ENCODE measurements around the gene HIRIP3.
"Not testable (repeated sequence)": the region's sequence is repeated elsewhere in the genome, so short reads cannot be mapped to it uniquely, and the experiment has no call there.

Gene HIRIP3, protein sequence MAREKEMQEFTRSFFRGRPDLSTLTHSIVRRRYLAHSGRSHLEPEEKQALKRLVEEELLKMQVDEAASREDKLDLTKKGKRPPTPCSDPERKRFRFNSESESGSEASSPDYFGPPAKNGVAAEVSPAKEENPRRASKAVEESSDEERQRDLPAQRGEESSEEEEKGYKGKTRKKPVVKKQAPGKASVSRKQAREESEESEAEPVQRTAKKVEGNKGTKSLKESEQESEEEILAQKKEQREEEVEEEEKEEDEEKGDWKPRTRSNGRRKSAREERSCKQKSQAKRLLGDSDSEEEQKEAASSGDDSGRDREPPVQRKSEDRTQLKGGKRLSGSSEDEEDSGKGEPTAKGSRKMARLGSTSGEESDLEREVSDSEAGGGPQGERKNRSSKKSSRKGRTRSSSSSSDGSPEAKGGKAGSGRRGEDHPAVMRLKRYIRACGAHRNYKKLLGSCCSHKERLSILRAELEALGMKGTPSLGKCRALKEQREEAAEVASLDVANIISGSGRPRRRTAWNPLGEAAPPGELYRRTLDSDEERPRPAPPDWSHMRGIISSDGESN

GRCh38 chr16:29995324-29995910, at the start of gene HIRIP3:
Gene HIRIP3, minus strand, starts transcription at chr16:29995617. Its CDS starts 12 bp downstream, at chr16:29995605.
- peak; percentile 94 for DNase-seq (ENCODE audit: low spot score)

DNA sequence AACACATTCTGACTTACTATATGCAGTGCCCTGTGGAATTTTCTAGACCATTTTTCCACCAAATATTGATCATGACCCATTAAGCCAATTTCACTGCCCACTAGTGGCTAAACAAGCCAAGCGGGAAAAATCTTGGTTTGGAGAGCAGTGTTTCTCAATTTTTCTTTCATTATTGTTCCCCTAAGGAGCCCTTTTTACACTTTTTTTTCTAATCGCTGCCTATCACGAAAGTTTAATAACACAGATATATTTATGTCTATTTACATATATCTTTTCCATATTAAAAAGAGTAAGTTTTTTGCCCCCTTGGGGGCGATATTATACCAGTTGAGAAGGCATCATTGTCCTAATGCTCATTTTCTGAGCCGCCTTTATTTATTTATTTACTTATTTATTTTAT, 46.4 kb upstream of the HIRIP3 start:
- DNase-seq (ENCODE audit: low spot score): peak; percentile 57

- DNase-seq (ENCODE audit: low spot score): not testable (repeated sequence)
Measured at GRCh38 chr16:30040690-30041089, 45.3 kb upstream of the HIRIP3 start.

GRCh38 chr16:30040221-30040620, 44.8 kb upstream of the HIRIP3 start:
- no peak for DNase-seq (ENCODE audit: low spot score)

GRCh38 chr16:30033270-30033669, 37.9 kb upstream of the HIRIP3 start:
- DNase-seq (ENCODE audit: low spot score): no peak

DNA sequence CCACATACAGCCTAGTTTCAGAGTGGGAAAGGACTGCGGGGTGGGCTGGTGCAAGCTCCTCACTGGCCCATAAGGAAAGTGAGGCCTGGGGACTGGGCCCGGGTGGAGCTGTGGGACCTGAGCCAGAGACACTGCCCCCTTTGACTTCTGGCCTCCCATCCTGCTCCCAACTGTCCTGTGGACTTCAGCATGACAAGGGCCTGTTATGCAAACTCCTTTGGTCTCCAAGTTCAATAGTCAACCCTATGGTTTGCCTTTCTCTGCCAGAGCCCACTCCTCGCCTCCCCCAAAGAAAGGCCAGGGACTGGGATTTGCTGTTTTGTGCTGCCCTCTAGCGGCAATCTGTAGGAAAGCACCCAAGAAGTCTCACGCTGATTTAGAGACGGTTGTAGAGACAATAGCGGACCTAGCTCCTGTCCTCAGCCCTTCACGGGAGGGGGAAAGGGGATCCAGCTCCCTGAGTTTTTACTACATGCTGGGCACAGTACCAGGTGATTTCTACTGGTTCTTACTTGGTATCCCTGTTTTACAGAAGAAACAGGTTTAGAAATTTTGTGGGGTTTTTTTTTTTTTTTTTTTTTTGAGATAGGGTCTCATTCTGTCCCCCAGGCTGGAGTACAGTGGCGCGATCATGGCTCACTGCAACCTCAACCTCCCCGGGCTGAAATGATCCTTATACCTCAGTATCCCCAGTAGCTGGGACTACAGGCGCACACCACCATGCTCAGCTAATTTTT, 36.8 kb upstream of the HIRIP3 start:
- DNase-seq (ENCODE audit: low spot score): peak; percentile 79

- no peak for DNase-seq (ENCODE audit: low spot score)
Measured at GRCh38 chr16:30031477-30031918, 36.1 kb upstream of the HIRIP3 start.

DNA sequence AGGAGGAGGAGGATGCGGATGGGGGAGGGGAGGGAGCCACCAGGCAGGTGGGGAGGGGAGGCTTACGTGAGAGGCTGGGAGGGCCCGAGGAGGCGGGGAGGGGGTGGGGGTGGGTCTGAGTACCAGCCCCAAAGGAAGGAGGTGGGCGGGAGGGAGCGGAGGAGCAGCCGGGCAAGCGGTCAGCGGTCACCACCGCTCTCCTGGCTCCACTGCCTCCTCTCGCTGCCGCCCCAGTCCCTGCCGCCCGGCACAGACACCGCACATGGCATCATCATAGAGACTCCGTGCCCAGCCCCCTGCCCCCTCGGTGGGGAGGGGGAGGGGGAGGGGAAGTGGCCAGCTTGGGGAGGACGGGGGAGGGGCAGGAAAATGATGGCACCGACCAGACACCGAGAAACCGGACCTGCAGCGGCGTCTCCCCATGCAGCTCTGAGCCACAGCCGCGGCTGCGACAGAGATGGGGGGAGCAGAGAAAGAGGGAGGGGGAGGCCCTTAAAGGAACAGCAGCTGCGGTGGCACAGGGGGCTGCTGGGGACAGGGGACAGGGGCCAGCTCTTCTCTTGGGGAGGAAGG, 35.5 kb upstream of the HIRIP3 start, which contains the start of gene TLCD3B:
Gene TLCD3B, minus strand, starts transcription at position 431 of the 573 bp plus-strand sequence. CDS start 744 bp downstream, outside the sequence.
- no peak for DNase-seq (ENCODE audit: low spot score)

DNA sequence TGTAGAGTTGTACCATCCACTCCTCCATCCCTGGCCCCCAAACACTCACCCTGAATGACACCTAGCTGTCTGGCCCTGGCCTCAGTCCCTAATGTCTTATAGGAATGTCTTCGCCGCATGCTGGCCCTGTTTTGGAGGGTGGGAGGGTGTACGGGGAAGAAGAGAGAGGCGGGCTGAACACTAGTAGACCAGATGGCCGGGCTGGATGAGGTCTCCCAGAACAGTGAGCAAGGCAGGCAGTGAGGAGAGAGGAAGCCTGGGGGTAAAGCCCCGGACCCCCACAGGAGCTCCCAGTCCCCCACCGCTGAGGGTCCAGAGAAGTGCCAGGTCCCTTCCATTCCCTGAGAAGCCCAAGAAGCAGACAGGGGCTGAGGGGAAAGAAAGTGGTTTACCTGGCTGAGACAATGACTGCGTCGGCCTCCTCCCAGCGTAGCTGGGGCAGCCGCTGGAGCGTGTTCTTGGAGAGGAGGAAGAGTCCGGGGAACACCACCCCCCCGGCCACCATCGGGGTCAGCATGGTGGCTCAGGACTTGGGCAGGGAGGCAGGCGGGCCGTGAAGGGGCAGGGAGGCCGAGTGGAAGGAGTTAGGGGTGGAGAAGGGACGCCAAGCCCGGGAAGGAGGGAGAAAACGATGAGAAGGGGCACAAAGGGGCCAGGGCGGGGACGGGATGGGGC, 34.7 kb upstream of the HIRIP3 start:
- no peak for DNase-seq (ENCODE audit: low spot score)

- no peak for DNase-seq (ENCODE audit: low spot score)
Measured at GRCh38 chr16:30028438-30029076, 33.1 kb upstream of the HIRIP3 start.

GRCh38 chr16:30027588-30028437, 32.4 kb upstream of the HIRIP3 start:
- DNase-seq (ENCODE audit: low spot score): no peak

DNA sequence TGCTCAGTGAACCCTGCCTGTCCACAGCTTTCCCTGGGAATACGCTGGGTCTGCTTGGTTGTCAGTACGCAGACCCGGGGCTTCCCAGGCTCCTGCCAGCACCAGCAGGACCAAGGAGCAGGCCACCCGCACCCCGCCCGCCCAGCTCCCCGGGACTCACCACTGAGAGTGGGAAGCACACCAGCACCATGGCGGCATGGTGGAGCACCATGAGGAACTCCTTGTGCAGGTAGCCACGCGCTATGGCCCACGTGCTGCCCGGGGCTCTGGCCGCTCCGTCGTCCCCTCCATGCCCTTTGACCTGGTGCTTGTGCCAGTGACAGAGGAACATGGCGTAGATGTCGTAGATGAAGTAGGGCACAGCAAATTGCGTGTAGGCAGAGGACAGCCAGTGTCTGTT, 31.0 kb upstream of the HIRIP3 start:
- no peak for DNase-seq (ENCODE audit: low spot score)

DNA sequence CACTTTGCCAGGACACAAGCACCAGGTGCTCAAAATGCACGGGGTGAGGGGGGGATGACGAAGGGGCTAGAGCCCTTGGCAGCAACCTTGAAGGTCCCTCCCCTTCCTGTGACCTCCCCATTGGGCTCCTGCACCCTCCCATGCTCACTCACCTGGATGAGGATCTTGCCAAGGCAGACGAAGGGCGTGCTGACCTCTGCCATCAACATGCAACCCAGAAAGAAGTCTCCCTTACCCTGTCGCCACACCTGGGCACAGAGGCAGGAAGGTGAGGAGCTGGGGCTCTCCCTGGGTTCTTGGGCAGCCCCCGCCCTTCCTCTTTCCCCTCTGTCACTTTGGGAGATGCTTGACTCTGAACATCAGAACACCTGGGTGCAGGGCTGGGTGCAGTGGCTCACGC, 30.2 kb upstream of the HIRIP3 start:
- no peak for DNase-seq (ENCODE audit: low spot score)

GRCh38 chr16:30025156-30025555, 29.7 kb upstream of the HIRIP3 start:
- no peak for DNase-seq (ENCODE audit: low spot score)

DNA sequence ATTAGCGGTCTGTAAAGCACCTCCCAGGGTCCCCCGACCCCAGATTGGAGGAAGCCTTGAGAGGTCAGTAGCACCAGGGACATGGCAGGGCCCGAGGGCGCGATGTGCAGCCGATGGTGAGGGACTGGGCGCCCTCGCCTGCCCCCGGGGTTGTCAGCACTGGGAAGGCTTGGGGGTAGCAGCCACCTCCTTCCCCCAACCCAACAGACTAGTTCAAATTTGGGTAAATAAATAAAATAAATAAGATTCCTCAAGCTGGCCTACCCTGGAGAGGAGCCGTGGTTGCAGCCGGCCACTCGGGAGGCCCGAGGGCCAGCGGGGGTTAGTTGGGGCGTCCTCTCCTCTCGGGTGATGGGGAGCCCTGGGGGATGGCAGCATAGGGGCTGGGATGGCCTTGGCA, 29.0 kb upstream of the HIRIP3 start:
- DNase-seq (ENCODE audit: low spot score): no peak

GRCh38 chr16:30023586-30023985, 28.2 kb upstream of the HIRIP3 start:
- DNase-seq (ENCODE audit: low spot score): no peak

DNA sequence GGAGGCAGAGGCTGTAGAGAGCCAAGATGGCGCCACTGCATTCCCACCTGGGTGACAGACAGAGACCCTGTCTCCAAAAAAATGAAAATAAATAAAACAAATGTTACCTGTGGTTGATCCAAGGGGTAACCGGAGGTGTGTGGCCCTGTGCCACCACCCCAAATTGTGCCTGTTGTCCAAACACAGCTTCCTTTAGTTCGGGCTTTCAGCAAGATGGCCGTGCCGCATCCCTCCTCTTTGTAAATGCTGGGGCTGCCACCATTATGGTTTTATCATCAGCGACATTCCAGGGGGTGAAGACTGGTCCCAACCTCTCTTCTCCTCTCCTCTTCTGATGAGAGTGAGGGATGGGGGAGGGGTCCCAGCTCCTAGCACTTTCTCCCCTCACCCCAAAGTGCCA, 27.5 kb upstream of the HIRIP3 start, which contains the start of gene C16orf92:
Gene C16orf92, plus strand, starts transcription at position 312 of the 400 bp plus-strand sequence. CDS start 143 bp downstream, outside the sequence.
- no peak for DNase-seq (ENCODE audit: low spot score)

DNA sequence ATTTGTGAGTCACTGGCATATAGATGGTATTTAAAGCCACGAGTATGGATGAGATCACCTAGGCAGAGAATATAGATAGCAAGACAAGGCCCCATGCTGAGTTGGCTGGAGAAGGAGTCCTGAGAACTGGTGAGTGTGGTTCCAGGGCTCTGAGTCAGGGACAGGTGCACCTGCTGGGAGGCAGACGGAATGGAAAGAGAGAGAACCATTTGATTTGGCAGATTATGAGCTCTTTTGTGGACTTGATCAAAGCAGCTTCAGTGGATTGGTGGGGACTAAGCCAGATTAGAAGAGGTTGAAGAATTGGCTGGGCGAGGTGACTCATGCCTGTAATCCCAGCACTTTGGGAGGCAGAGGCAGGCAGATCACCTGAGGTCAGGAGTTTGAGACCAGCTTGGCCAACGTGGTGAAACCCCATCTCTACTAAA, 23.3 kb upstream of the HIRIP3 start:
- no peak for DNase-seq (ENCODE audit: low spot score)

DNA sequence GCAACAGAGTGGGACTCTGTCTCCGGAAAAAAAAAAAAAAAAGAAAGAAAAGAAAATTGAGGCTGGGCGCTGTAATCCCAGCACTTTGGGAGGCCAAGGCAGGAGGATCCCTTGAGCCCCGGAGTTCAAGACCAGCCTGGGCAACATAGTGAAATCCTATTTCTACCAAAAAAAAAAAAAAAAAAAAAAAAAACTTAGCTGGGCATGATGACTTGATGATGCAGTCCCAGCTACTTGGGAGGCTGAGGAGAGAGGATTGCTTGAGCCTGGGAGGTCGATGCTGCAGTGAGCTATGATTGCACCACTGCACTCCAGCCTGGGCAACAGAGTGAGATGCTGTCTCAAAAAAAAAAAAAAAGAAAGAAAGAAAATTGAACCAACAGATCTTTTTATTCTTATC, 22.5 kb upstream of the HIRIP3 start:
- DNase-seq (ENCODE audit: low spot score): not testable (repeated sequence)

DNA sequence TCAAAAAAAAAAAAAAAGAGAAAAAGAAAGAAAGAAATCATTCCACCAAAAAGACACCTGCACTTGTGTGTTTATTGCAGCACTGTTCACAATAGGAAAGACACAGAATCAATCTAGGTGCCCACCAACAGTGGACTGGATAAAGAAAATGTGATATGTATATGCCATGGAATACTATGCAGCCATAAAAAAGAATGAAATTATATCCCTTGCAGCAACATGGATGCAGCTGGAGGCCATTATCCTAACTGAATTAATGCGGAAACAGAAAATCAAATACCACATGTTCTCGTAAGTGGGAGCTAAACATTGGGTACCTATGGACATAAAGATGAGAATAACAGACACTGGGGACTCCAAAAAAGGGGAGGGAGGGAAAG, 21.9 kb upstream of the HIRIP3 start:
- no peak for DNase-seq (ENCODE audit: low spot score)

Data from GM03348 (cell line).